Occipital lobe (tissue), 2 donors: ENCODE results near the gene LHFPL3. TPM values are rescaled to one million over a fixed set of nuclear protein-coding genes. Genes with fewer than 3 reads are reported as not detected.

Experiments
- DNase-seq: peaks from one replicate; lab custom pipeline; 2025; lab: John Stamatoyannopoulos, UW
- total RNA-seq: library from RNA; depleted of rRNA; stranded (reverse); fragments of >200 nt; gene quantifications from one replicate; pipeline ENCODE4 v1.2.3, GENCODE V29; 2014

The LHFPL3 gene
- total RNA-seq, 1 donor from 2014 or later: 26.2 TPM

DNA sequence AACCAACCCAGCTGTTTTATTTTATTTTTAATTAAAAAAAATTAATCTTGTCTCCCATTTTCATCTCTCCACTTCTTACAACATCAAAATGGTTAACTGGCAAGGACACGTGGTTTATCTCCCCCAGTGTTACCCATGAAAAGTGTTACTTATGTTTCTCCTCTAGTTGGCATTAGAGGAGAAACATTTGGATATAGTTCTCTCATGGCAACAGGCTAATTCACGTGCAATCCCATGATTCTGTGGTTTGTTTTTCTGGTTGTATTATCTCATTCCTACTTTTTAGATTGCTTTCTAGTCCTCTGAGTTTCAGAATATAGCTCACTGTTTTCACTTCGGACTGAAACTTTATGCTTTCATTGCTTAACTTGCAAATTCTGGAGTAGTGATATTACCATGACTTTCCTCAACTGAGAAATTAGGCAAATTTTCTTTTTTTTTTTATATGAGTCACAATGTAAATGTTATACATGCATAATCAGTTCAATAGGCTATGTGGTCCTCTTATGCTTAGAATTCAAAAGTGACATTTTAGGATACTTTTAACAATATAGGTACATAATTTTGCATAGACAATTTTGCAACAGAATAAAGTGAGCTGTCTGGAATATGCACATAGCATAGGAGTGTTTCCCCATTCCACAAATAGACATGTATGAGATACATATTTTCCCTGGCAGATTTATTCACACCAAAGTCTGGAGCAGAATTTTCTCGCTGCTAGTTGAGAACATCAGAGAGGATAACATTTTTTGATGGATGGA is 43.0 kb downstream of the LHFPL3 start:
- DNase-seq: no peak

DNA sequence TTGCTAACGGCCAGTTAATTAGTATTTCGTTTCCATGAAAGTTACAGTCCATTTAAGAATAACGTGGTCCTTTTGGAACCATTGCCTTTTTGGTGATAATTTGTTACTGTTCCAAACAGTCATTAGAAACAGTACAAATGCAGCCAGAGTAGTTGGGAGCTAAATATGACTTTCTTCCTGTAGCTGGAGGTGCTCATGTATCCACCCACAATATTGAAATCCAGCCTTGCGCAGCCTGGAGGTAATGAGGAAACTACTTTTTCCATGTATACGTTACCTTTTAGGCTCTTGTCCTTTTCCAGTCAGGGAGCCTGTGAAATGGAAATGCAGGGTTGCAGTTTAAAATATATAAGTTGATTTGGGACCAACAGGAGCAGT is 43.6 kb downstream of the LHFPL3 start:
- DNase-seq: no peak

GRCh38 chr7:104382616-104383015 is 54.2 kb downstream of the LHFPL3 start:
- no peak for DNase-seq

DNA sequence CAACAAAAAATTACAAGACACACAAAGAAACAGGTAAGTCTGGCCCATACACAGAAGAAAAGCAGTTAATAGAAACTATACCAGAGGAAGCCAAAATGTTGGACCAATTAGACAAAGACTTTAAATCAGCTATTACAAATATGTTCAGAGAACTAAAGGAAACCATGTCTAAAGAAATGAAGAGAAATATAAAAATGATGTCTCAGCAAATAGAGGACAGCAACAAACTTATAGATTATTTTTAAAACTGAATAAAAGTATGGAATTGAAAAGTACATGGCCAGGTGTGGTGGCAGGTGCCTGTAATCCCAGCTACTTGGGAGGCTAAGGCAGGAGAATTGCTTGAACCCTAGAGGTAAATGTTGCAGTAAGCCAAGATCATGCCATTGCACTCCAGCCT is 58.5 kb downstream of the LHFPL3 start:
- DNase-seq: no peak

- no peak for DNase-seq
Measured at GRCh38 chr7:104388222-104388621, 59.8 kb downstream of the LHFPL3 start.

DNA sequence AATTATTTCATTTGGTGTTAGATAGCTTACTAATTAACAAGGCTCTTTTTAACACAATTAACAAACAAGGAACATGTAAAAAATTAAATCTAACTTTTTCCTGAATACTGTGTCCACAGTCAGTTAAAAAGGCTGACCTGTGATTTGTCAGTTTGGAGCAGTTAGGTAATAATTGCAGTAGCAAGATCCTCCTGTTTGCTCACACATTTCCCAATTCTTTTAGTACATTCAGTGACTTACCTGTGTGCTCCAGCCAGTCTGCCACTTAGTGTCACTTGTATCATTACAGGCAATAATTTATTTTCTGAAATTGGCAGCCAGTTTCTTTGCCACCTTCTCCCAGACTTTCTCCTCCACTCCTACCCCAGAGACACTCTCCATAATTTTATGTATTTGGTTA is 66.8 kb downstream of the LHFPL3 start:
- DNase-seq: no peak

GRCh38 chr7:104397442-104397841 is 69.0 kb downstream of the LHFPL3 start:
- DNase-seq: no peak

DNA sequence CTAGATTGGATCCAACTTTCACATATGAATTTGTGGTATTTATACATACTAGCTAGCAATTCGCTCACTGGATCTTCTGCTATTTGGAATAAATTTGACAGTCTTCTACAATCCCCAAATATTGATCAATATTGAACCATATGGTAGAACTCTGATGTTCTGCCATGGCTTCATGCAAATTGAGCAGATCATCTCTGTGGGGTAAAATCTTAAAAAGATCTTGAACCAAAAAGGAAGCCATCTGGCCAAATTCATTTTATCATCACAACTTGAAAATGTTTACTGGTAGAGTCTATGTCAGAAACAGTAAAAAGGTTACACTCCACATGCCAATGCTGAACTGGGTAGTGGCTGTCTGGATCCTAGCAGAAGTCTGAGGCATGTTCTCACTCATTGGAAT is 80.0 kb downstream of the LHFPL3 start:
- DNase-seq: no peak

DNA sequence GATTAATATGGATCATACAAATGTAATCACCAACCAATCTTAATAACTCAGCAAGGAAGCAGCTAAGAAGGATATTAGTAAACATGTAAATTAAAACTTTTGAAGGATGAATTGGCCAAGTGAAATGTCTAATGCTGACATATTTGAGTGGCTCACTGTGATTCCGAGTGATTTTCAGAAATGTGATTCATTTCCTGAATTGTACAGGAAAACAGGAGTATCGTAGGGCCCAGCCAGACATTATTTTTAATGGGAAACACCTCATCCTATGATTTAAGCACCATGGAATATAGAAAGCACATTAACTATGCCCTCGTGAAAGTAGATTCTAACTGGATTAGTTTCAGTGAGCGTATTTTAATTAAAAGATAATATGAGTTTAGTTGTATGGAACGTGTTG is 82.3 kb downstream of the LHFPL3 start:
- no peak for DNase-seq

DNA sequence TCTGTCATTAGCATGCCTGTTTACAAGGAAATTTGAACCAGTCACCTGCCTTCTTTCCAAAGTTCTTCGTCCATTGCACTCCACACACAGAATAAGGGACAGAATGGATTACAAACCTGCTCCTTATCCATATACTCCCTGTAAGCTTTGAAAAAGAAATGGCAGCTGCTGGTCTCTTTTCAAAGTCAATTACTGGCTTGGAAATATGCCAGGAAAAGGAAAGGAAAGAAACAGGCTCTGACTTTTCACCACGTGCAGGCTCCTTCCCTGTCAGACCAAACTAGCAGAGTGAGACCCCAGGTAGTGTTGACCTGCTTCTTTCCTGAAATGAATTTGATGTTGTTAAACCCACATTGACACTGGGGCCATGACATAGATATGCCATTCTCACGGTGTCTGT is 84.5 kb downstream of the LHFPL3 start:
- no peak for DNase-seq

GRCh38 chr7:104414216-104414615 is 85.8 kb downstream of the LHFPL3 start:
- no peak for DNase-seq

GRCh38 chr7:104415700-104416099 is 87.3 kb downstream of the LHFPL3 start:
- DNase-seq: no peak

DNA sequence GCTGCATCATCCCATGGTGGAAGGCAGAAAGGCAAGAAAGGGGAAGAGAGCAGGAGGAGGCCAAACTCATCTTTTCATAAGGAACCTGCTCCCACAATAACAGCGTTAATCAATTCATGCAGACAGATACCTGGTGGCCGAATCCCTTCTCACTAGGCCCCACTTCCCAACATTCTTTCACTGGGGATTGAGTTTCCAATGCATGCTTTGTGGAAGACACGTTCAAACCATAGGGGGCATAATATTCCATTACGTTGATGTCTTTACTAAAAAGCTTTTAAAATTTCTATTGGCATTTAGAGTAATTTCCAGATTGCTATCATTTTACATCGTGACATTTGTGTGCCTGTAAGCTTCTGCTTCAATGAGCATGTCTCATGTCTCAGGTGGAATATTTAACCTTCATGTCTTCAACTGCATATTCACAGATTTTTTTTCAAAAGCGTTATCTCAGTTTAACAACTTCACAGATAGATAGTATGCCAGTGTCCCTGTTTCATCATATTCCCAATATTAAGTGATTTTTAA is 88.5 kb downstream of the LHFPL3 start:
- no peak for DNase-seq

- no peak for DNase-seq
Measured at GRCh38 chr7:104431930-104432329, 103.5 kb downstream of the LHFPL3 start.

DNA sequence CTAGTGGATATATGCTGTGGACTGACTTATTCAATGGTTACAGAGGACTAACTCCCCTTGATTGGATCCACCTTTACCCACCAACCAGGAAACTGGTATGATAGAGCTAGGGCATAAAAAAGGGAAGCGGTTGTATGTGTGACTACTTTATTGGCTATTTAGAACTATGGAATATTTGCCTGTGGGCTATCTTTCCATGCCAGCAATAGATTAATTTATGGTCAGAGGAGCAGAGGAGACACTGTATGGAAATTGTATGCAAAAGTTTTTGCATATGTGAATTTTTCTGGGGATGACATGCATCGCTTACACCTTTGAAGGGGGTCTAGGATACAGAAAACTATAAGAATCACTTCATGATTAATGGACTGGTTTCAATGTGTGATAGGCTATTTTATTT is 105.7 kb downstream of the LHFPL3 start:
- DNase-seq: no peak

DNA sequence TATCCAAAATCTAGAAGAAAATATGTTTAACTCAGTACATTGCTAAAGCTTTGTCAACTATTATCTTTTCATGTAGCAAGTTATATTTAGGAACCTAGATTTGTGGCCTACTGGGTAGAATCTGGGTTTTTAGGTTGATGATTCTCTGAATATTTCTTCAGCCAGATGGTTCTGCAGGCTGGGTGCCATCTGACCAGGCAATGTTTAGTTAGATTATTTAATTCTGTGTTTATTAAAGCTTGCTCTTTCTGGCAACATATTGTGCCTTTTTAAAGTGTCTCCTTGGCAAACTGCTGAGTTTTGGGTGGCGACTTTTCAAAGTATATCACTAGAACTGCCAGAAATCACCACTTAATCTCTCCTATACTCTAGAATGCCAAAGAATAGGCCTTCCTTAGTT is 114.1 kb downstream of the LHFPL3 start:
- no peak for DNase-seq

GRCh38 chr7:104444017-104444416 is 115.6 kb downstream of the LHFPL3 start:
- DNase-seq: no peak

GRCh38 chr7:104445393-104445792 is 117.0 kb downstream of the LHFPL3 start:
- no peak for DNase-seq

DNA sequence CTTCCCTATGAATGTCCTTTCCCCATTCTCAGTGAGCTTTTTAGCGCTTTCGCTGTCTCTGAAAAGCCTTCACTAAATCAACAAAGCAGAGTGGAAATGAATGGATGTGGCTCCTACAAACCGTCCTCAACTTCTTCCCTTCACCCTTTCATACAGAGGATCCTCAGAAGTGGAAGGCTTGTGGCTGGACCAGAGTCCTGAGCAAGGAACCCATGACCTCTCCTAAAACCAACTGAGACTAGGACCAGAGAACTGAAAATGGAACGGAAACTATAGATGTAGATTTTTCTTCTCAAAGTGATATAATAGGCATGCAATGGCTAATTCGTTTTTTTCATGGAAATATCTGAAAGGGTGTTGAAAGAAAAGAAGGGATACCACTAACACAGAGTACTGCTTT is 122.5 kb downstream of the LHFPL3 start:
- DNase-seq: no peak

DNA sequence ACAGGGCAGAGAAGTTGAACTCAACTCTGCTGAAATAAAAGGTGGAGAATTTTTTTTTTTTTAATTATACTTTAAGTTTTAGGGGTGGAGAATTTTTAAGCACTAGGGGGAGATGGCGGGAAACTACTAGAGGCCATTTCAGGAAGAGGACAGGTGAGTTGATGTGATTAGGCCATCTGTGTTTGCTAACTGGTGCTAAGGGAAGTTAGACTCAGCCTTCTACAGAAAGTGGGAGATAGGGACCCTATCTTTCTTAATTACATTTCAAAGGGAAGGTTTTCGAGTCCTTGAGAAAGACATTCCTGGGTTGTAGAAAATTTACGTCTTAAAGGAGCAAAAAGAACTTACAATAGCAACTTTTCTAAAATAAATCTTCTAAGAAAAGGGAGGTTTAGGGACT is 124.8 kb downstream of the LHFPL3 start:
- no peak for DNase-seq

DNA sequence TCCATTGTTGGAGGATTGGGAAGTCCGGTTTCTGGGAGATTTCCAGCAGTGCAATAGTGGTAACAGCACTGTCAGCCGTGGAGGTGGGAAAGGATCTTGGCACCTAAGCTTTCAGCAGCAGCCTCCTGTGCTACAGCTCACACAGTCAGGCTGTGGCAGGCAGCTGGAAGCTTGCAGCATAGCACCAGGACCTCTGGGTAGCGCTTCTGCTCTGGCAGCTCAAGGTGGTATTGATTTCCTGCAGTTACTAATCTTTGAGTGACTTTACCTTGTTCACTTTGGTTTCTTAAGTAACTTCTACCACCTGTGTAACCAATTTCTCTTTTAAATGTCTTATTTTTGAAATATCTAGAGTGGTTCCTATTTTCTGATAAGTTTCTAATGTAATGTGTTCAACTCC is 130.5 kb downstream of the LHFPL3 start:
- DNase-seq: no peak

DNA sequence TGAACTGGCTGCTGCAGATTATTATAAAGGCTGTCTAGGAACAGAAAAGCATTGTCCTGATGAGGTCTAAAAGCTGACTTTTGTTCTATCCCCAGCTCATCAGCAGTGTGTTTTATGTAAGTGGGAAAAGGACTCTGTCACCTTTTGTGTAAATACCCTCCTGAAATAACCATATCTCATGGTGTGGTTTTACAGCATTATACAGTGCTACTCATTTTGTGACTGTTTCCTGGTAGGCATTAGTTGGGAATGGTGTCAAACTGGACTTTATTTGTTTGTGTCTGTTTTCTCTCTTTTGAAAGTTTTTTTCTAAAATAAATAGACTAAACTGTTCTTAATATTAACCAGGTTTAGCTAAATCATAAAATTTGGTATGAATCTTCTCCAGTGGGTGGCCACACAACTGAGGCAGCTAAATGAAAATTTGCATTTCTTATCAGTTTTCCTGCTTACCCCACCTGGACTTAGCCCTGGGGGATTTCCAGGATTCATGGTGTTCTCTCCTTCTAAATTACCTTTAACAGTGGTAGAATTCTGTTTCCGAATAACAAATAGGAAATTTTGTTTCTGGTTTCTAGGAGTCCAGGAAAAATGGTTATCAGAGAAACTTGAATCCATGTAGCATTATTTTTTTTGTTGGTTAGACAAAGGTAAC is 140.9 kb downstream of the LHFPL3 start:
- no peak for DNase-seq

GRCh38 chr7:104480529-104480928 is 152.1 kb downstream of the LHFPL3 start:
- no peak for DNase-seq
